GM23248 (cell line): ENCODE data around the gene STK36.

Experiments
- EZH2 ChIP-seq: fragments of 200-600 bp; sonication (generic); IDR thresholded peaks from 2 replicates; pipeline ENCODE4 v1.6.1; 2018; ENCODE audit warnings: antibody characterized with exemption, mild to moderate bottlenecking; ENCODE audit not compliant: insufficient read depth, poor library complexity, severe bottlenecking
- EZH2phosphoT487 ChIP-seq: fragments of 200-600 bp; sonication (generic); IDR thresholded peaks from 2 replicates; pipeline ENCODE4 v1.6.1; 2018; ENCODE audit warnings: antibody characterized with exemption, moderate library complexity, mild to moderate bottlenecking, low read depth; ENCODE audit not compliant: insufficient read depth

- no peak for TF ChIP-seq EZH2
- no peak for TF ChIP-seq EZH2phosphoT487
These were observed 39.7 kb downstream of the STK36 start for GRCh38 chr2:218711550-218711929.
